Liver (tissue), 9 donors: ENCODE data around the gene DRD1. TPM values are rescaled to one million over a fixed set of nuclear protein-coding genes. Genes with fewer than 3 reads are reported as not detected.

Source experiments
- DNase-seq: peaks from one replicate; pipeline ENCODE4 v3.0.0-alpha.2; 2017; ENCODE audit warnings: low spot score
- H3K27ac ChIP-seq, 2 donors: one replicate each; pipeline ENCODE4 v1.7.0; 2013; ENCODE audit warnings: inconsistent platforms in 2 of 2, low read length in 2 of 2, control low read depth in 1 of 2, low read depth in 1 of 2, mild to moderate bottlenecking in 1 of 2
- H3K27me3 ChIP-seq, 4 donors: one replicate each; pipeline versions ENCODE4 v1.6.1 to v1.7.0; 2013; ENCODE audit warnings: low read length in 3 of 4, inconsistent platforms in 1 of 4, mild to moderate bottlenecking in 1 of 4, moderate library complexity in 1 of 4; ENCODE audit not compliant: control insufficient read depth in 4 of 4, insufficient read depth in 4 of 4
- H3K36me3 ChIP-seq, 4 donors: one replicate each; pipeline versions ENCODE4 v1.6.1 to v1.7.0; 2013; ENCODE audit warnings: low read length in 3 of 4, mild to moderate bottlenecking in 3 of 4, low read depth in 1 of 4, moderate library complexity in 1 of 4; ENCODE audit not compliant: control insufficient read depth in 4 of 4, insufficient read depth in 3 of 4
- H3K4me1 ChIP-seq, 4 donors: one replicate each; pipeline versions ENCODE4 v1.6.1 to v1.7.0; 2013; ENCODE audit warnings: low read length in 3 of 4, mild to moderate bottlenecking in 3 of 4, moderate library complexity in 1 of 4; ENCODE audit not compliant: control insufficient read depth in 4 of 4, insufficient read depth in 4 of 4
- H3K4me3 ChIP-seq, 3 donors: one replicate each; pipeline versions ENCODE4 v1.6.1 to v1.7.0; 2013; ENCODE audit warnings: low read length in 3 of 3, control low read depth in 1 of 3, low read depth in 1 of 3, mild to moderate bottlenecking in 1 of 3
- H3K9ac ChIP-seq, 2 donors: one replicate each; pipeline ENCODE4 v1.7.0; 2013; ENCODE audit warnings: low read length in 2 of 2, mild to moderate bottlenecking in 2 of 2, moderate library complexity in 2 of 2, control low read depth in 1 of 2, low read depth in 1 of 2
- H3K9me3 ChIP-seq, 4 donors: one replicate each; pipeline versions ENCODE4 v1.6.1 to v1.7.0; 2013; ENCODE audit warnings: low read length in 3 of 4; ENCODE audit not compliant: control insufficient read depth in 4 of 4
- ATF3 ChIP-seq: IDR thresholded peaks from 2 replicates; pipeline ENCODE4 v1.6.1; 2016; ENCODE audit warnings: antibody characterized with exemption
- CTCF ChIP-seq: fragments of 150-350 bp; IDR thresholded peaks from 2 replicates; pipeline ENCODE4 v1.5.1; 2017; ENCODE audit warnings: improper control_type of control experiment, low read depth, low read length; ENCODE audit not compliant: missing input control
- EGR1 ChIP-seq, 2 donors: IDR thresholded peaks; 2 replicates each; pipeline ENCODE4 v1.6.1; 2016 to 2018; ENCODE audit warnings: antibody characterized with exemption in 2 of 2, low read depth in 2 of 2
- FOXA1 ChIP-seq: IDR thresholded peaks from 2 replicates; pipeline ENCODE4 v1.6.1; 2016; ENCODE audit warnings: antibody characterized with exemption
- FOXA2 ChIP-seq: IDR thresholded peaks from 2 replicates; pipeline ENCODE4 v1.6.1; 2016; ENCODE audit warnings: antibody characterized with exemption
- GABPA ChIP-seq, 2 donors: IDR thresholded peaks in 1 of 2; conservative IDR thresholded peaks in 1 of 2; 2 replicates each; pipeline ENCODE4 v1.6.1; 2016; ENCODE audit warnings: antibody characterized with exemption in 2 of 2, mild to moderate bottlenecking in 1 of 2, moderate library complexity in 1 of 2
- HNF4G ChIP-seq: IDR thresholded peaks from 2 replicates; pipeline ENCODE4 v1.6.1; 2016; ENCODE audit warnings: antibody characterized with exemption
- MAX ChIP-seq: IDR thresholded peaks from 2 replicates; pipeline ENCODE4 v1.6.1; 2016; ENCODE audit warnings: antibody characterized with exemption
- RAD21 ChIP-seq, 2 donors: IDR thresholded peaks; 2 replicates each; pipeline ENCODE4 v1.6.1; 2016; ENCODE audit warnings: antibody characterized with exemption in 2 of 2, mild to moderate bottlenecking in 2 of 2
- REST ChIP-seq: IDR thresholded peaks from 2 replicates; pipeline ENCODE4 v1.6.1; 2016; ENCODE audit warnings: antibody characterized with exemption, mild to moderate bottlenecking
- SP1 ChIP-seq: IDR thresholded peaks from 2 replicates; pipeline ENCODE4 v1.6.1; 2018; ENCODE audit warnings: antibody characterized with exemption, mild to moderate bottlenecking
- TAF1 ChIP-seq: conservative IDR thresholded peaks from 2 replicates; pipeline ENCODE4 v1.6.1; 2016; ENCODE audit warnings: antibody characterized with exemption, mild to moderate bottlenecking
- YY1 ChIP-seq: IDR thresholded peaks from 2 replicates; pipeline ENCODE4 v1.6.1; 2016; ENCODE audit warnings: antibody characterized with exemption, mild to moderate bottlenecking
- ZBTB33 ChIP-seq: IDR thresholded peaks from 2 replicates; pipeline ENCODE4 v1.6.1; 2016; ENCODE audit warnings: antibody characterized with exemption
- WGBS: extraction: QIAGEN DNeasy Blood & Tissue Kit; methylation state at CpG from one replicate; pipeline ENCODE4 v1.1.7; 2013; 5-methylcytosine and 5-hydroxymethylcytosine counted together
- polyA plus RNA-seq, 2 donors: library from polyadenylated mRNA; stranded (reverse) in 1 of 2; unstranded in 1 of 2; fragments of 200-250 nt in 1 of 2; fragments of >200 nt in 1 of 2; fragmentation: Nextera tagmentation in 1 of 2; extraction: Ambion mirVana in 1 of 2; gene quantifications; one replicate each; pipeline versions ENCODE4 v1.2.1 to v1.2.3, GENCODE V29; 2013 to 2015
- total RNA-seq, 2 donors: library from RNA; depleted of rRNA; stranded (reverse); fragments of >200 nt; gene quantifications; one replicate each; pipeline ENCODE4 v1.2.3, GENCODE V29; 2014
- donor health status: healthy.
- donor health status: healthy.
- donor health status: healthy.
- donor health status: healthy.
- donor health status: healthy.

DRD1 gene
- total and polyA plus RNA-seq, 4 donors: 0.05 to 0.17 TPM; not detected in 2

- Histone ChIP-seq H3K27me3 (peaks cover 0 to 7% (median 0%) of the 10 kb centered on the region in 4 donors), H3K4me3 (no peak overlapping the region), H3K9ac (no peak overlapping the region), H3K9me3 (no peaks in the 10 kb centered on the region), H3K27ac (no peak overlapping the region), H3K36me3 (no peaks in the 10 kb centered on the region), H3K4me1 (no peaks in the 10 kb centered on the region)
- no peak for DNase-seq
- WGBS: 63% methylated on average over 4 of the region's 4 CpGs
- no peak for TF ChIP-seq YY1
- TF ChIP-seq SP1: no peak
- TF ChIP-seq GABPA (IDR thresholded peaks at IDR 0.05 in 1 of 2, conservative IDR thresholded peaks at IDR 0.05 in 1 of 2): no peak
- TF ChIP-seq ZBTB33: no peak
- no peak for TF ChIP-seq TAF1
- no peak for TF ChIP-seq FOXA2
- TF ChIP-seq RAD21 (IDR thresholded peaks at IDR 0.05): no peak
- no peak for TF ChIP-seq CTCF
- TF ChIP-seq MAX: no peak
- TF ChIP-seq REST: no peak
- TF ChIP-seq ATF3: no peak
- no peak for TF ChIP-seq EGR1 (IDR thresholded peaks at IDR 0.05; ENCODE audit: low read depth in 2 of 2)
- TF ChIP-seq HNF4G: no peak
These were observed 50.1 kb downstream of the DRD1 start for GRCh38 chr5:175393897-175394296.

GRCh38 chr5:175392236-175392635, 51.7 kb downstream of the DRD1 start:
- Histone ChIP-seq H3K27me3 (peaks cover 0 to 7% (median 0%) of the 10 kb centered on the region in 4 donors), H3K4me3 (no peak overlapping the region), H3K4me1 (no peaks in the 10 kb centered on the region), H3K9me3 (no peaks in the 10 kb centered on the region), H3K9ac (no peak overlapping the region), H3K27ac (no peak overlapping the region), H3K36me3 (no peaks in the 10 kb centered on the region)
- DNase-seq: no peak
- no peak for TF ChIP-seq SP1
- TF ChIP-seq FOXA1: no peak
- TF ChIP-seq EGR1 (IDR thresholded peaks at IDR 0.05; ENCODE audit: low read depth in 2 of 2): no peak
- 82% methylated on average over 5 of the region's 5 CpGs for WGBS
